GM23338 (cell line): Measurements from ENCODE around the gene PARP12. TPM values are rescaled to one million over a fixed set of nuclear protein-coding genes. Genes with fewer than 3 reads are reported as not detected.

Source experiments
- ATAC-seq: fragments of 200-7000 bp; cut with Tn5 transposase; 3 replicates; pipeline ENCODE4 v1.9.1; 2020
- DNase-seq: peaks from one replicate; pipeline ENCODE4 v3.0.0-alpha.2; 2015; ENCODE audit warnings: low spot score
- H2AFZ ChIP-seq: fragments of 200-600 bp; sonication (generic); 2 replicates; pipeline ENCODE4 v1.8.0; 2016; ENCODE audit warnings: antibody characterized with exemption, mild to moderate bottlenecking, moderate library complexity
- H3F3A ChIP-seq: fragments of 200-600 bp; sonication (generic); replicated peaks from 2 replicates; pipeline ENCODE4 v1.8.0; 2017; ENCODE audit warnings: antibody characterized with exemption, mixed run types, low read depth
- H3K27ac ChIP-seq: fragments of 200-600 bp; sonication (generic); 2 replicates; pipeline ENCODE4 v1.6.1; 2016; ENCODE audit warnings: low read depth
- H3K27me3 ChIP-seq: fragments of 200-600 bp; sonication (generic); 2 replicates; pipeline ENCODE4 v1.8.0; 2016; ENCODE audit warnings: mild to moderate bottlenecking, mixed run types, moderate library complexity; ENCODE audit not compliant: insufficient read depth
- H3K36me3 ChIP-seq: fragments of 200-600 bp; sonication (generic); 2 replicates; pipeline ENCODE4 v1.8.0; 2016; ENCODE audit warnings: mild to moderate bottlenecking; ENCODE audit not compliant: insufficient read depth
- H3K4me1 ChIP-seq: fragments of 200-600 bp; sonication (generic); 2 replicates; pipeline ENCODE4 v1.8.0; 2016; ENCODE audit warnings: mild to moderate bottlenecking, moderate library complexity; ENCODE audit not compliant: insufficient read depth
- H3K4me2 ChIP-seq: fragments of 200-600 bp; sonication (generic); 2 replicates; pipeline ENCODE4 v1.7.1; 2017; ENCODE audit warnings: mixed run types
- H3K4me3 ChIP-seq: fragments of 200-600 bp; sonication (generic); 2 replicates; pipeline ENCODE4 v1.6.1; 2016; ENCODE audit warnings: mixed run types
- H3K79me2 ChIP-seq: fragments of 200-600 bp; sonication (generic); replicated peaks from 2 replicates; pipeline ENCODE4 v1.8.0; 2017; ENCODE audit warnings: mild to moderate bottlenecking; ENCODE audit not compliant: insufficient read depth
- H3K9me2 ChIP-seq: fragments of 200-600 bp; sonication (generic); 2 replicates; pipeline ENCODE4 v1.8.0; 2017; ENCODE audit not compliant: insufficient read depth
- H4K20me1 ChIP-seq: fragments of 200-600 bp; sonication (generic); replicated peaks from 2 replicates; pipeline ENCODE4 v1.8.0; 2017; ENCODE audit warnings: mild to moderate bottlenecking; ENCODE audit not compliant: insufficient read depth
- H3K27ac Mint-ChIP-seq: 2 replicates; pipeline ENCODE4 v1.8.0; 2020; ENCODE audit warnings: inconsistent platforms, mild to moderate bottlenecking, moderate library complexity, mixed read lengths
- H3K27me3 Mint-ChIP-seq: 3 replicates; pipeline ENCODE4 v1.8.0; 2022; ENCODE audit warnings: low read depth, mild to moderate bottlenecking, moderate library complexity, mixed read lengths, inconsistent platforms; ENCODE audit not compliant: insufficient read depth, poor library complexity
- H3K36me3 Mint-ChIP-seq: 3 replicates; pipeline ENCODE4 v1.8.0; 2021; ENCODE audit warnings: low read depth, mild to moderate bottlenecking, inconsistent platforms, moderate library complexity, mixed read lengths
- H3K4me1 Mint-ChIP-seq: 3 replicates; pipeline ENCODE4 v1.8.0; 2020; ENCODE audit warnings: mild to moderate bottlenecking, inconsistent platforms, mixed read lengths
- H3K4me3 Mint-ChIP-seq: 3 replicates; pipeline ENCODE4 v1.8.0; 2021; ENCODE audit warnings: moderate library complexity, mild to moderate bottlenecking, inconsistent platforms, mixed read lengths
- H3K9me3 Mint-ChIP-seq: 3 replicates; pipeline ENCODE4 v1.8.0; 2020; ENCODE audit warnings: moderate library complexity, mild to moderate bottlenecking, inconsistent platforms, mixed read lengths
- CREB1 ChIP-seq: fragments of 250-450 bp; sonication (Bioruptor Pico); IDR thresholded peaks from 2 replicates; pipeline ENCODE4 v1.5.0; 2020; ENCODE audit warnings: low read depth, mild to moderate bottlenecking, moderate library complexity
- EZH2 ChIP-seq: fragments of 200-600 bp; sonication (generic); IDR thresholded peaks from one replicate; pipeline ENCODE4 v1.8.0; 2017; ENCODE audit warnings: antibody characterized with exemption, mild to moderate bottlenecking, low read depth; ENCODE audit not compliant: unreplicated experiment
- EZH2phosphoT487 ChIP-seq: fragments of 200-600 bp; sonication (generic); IDR thresholded peaks from one replicate; pipeline ENCODE4 v1.8.1; 2018; ENCODE audit warnings: antibody characterized with exemption; ENCODE audit not compliant: unreplicated experiment
- JUNB ChIP-seq: IDR thresholded peaks from one replicate; pipeline ENCODE4 v1.6.1; 2016; ENCODE audit warnings: antibody characterized with exemption; ENCODE audit not compliant: unreplicated experiment
- NANOG ChIP-seq: IDR thresholded peaks from 2 replicates; pipeline ENCODE4 v1.6.1; 2016; ENCODE audit warnings: antibody characterized with exemption, borderline replicate concordance
- POLR2AphosphoS5 ChIP-seq: IDR thresholded peaks from 2 replicates; pipeline ENCODE4 v1.6.1; 2016; ENCODE audit warnings: antibody characterized with exemption, low read depth
- ZNF114 ChIP-seq: fragments of 250-450 bp; sonication (Bioruptor Pico); IDR thresholded peaks from 2 replicates; pipeline ENCODE4 v1.5.0; 2020; ENCODE audit warnings: mild to moderate bottlenecking, moderate library complexity
- polyA plus RNA-seq: library from polyadenylated mRNA; unstranded; fragments of >200 nt; fragmentation: Nextera tagmentation; extraction: Ambion mirVana; gene quantifications from 2 replicates; pipeline ENCODE4 v1.2.1, GENCODE V29; 2016
- total RNA-seq: library from RNA; depleted of rRNA; stranded (reverse); fragments of >200 nt; shearing (Covaris generic); gene quantifications from 2 replicates; pipeline ENCODE4 v1.2.3, GENCODE V29; 2014
- TF ChIP-seq, protein P1 (sequence below): fragments of 250-450 bp; sonication (Bioruptor Pico); IDR thresholded peaks from 2 replicates; pipeline ENCODE4 v1.5.0; 2020; ENCODE audit warnings: mild to moderate bottlenecking, moderate library complexity
- TF ChIP-seq, protein P2 (sequence below), 2 experiments: fragments of 200-600 bp in 1 of 2; sonication (generic) in 1 of 2; conservative IDR thresholded peaks; 2 replicates each; pipeline versions ENCODE4 v1.5.1 to v1.6.1; 2016 to 2017; ENCODE audit warnings: antibody characterized with exemption in 2 of 2, low read depth in 2 of 2, mild to moderate bottlenecking in 2 of 2, moderate library complexity in 1 of 2
- TF ChIP-seq, protein P3 (sequence below): IDR thresholded peaks from one replicate; pipeline ENCODE4 v1.6.1; 2018; ENCODE audit warnings: antibody characterized with exemption; ENCODE audit not compliant: unreplicated experiment

The PARP12 gene
- total and polyA plus RNA-seq, 2 experiments from 2014 or later: 2.7 to 10.3 TPM

DNA sequence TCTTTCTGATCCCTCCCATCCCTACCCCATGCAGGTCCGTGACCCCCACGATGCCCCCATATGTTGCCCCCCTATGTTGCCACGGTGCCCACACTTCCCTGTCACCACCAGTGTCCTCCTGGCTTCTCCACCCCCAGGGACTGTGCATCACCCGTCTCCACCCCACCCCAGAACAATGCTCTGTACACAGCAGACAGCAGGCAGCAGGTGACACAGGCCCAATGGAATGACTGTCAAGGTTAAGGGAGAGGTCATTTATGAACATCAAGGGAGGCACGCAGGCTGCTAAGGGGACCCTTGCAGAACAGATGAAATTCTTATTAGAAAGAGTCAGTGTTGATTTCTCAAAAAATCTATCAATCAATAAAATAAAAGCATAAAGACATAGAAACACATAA is 71.5 kb downstream of the PARP12 start:
- Histone ChIP-seq H3K4me1 (no peaks in the 10 kb centered on the region), H2AFZ (no peak overlapping the region), H3K4me3 (no peak overlapping the region), H3K27ac (no peak overlapping the region), H3K4me2 (no peak overlapping the region), H3K36me3 (no peaks in the 10 kb centered on the region), H3F3A (no peaks in the 10 kb centered on the region), H3K27me3 (no peaks in the 10 kb centered on the region), H4K20me1 (no peaks in the 10 kb centered on the region), H3K9me2 (no peaks in the 10 kb centered on the region), H3K79me2 (no peaks in the 10 kb centered on the region)
- Mint-ChIP-seq H3K4me3 (no peak overlapping the region), H3K27ac (no peak overlapping the region), H3K4me1 (peaks cover 9% of the 10 kb centered on the region), H3K27me3 (peaks cover 1% of the 10 kb centered on the region), H3K36me3 (no peaks in the 10 kb centered on the region), H3K9me3 (no peaks in the 10 kb centered on the region)
- DNase-seq (no peak), ATAC-seq (no peak)
- TF ChIP-seq EZH2: no peak
- no peak for TF ChIP-seq CREB1 (CRISPR knock-in tag)

DNA sequence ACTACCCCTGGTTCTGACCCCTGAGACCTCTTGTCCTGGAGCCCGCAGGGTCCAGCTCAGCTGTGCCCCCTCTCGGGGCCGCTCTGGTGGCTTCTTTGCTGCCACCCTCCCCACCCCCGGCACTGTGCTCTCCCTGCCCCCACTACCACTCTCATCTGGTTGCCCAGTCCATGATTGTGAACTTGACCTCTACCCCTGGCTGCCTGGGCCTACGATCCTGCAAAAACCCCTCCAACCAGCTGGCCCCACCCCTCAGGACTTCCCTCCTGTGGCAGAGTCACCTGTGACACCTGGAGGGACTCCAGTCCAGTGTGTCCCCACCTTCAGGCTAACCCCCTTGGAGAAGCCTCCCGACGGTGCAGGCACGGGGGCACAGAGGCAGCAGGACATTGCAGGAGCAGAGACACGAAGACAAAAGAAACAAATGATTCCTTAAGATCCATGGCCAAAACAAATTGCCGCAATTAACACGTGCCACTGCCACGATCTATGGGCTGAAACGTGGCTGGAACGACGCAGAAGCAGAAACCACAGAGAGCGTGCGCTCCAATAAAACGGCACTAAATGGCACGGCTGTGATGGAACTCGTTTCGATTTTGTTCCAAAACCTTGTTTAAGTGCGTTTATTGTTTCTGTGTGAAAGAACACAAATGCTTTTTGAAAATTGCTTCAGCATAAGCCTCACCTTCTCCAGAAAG is 72.0 kb downstream of the PARP12 start:
- Mint-ChIP-seq H3K4me1 (peaks cover 9% of the 10 kb centered on the region), H3K4me3 (no peak overlapping the region), H3K27me3 (peaks cover 1% of the 10 kb centered on the region), H3K27ac (no peak overlapping the region), H3K9me3 (no peaks in the 10 kb centered on the region), H3K36me3 (no peaks in the 10 kb centered on the region)
- H3K79me2 ChIP-seq: no peaks in the 10 kb centered on the region
- H3K9me2 ChIP-seq: no peaks in the 10 kb centered on the region
- H4K20me1 ChIP-seq: no peaks in the 10 kb centered on the region
- no peaks in the 10 kb centered on the region for H3F3A ChIP-seq
- DNase-seq (no peak), ATAC-seq (no peak)
- no peak overlapping the region for H2AFZ ChIP-seq
- no peaks in the 10 kb centered on the region for H3K36me3 ChIP-seq
- no peak overlapping the region for H3K4me3 ChIP-seq
- H3K4me2 ChIP-seq: no peak overlapping the region
- H3K4me1 ChIP-seq: no peaks in the 10 kb centered on the region
- no peak overlapping the region for H3K27ac ChIP-seq
- no peaks in the 10 kb centered on the region for H3K27me3 ChIP-seq
- TF ChIP-seq, protein P1, sequence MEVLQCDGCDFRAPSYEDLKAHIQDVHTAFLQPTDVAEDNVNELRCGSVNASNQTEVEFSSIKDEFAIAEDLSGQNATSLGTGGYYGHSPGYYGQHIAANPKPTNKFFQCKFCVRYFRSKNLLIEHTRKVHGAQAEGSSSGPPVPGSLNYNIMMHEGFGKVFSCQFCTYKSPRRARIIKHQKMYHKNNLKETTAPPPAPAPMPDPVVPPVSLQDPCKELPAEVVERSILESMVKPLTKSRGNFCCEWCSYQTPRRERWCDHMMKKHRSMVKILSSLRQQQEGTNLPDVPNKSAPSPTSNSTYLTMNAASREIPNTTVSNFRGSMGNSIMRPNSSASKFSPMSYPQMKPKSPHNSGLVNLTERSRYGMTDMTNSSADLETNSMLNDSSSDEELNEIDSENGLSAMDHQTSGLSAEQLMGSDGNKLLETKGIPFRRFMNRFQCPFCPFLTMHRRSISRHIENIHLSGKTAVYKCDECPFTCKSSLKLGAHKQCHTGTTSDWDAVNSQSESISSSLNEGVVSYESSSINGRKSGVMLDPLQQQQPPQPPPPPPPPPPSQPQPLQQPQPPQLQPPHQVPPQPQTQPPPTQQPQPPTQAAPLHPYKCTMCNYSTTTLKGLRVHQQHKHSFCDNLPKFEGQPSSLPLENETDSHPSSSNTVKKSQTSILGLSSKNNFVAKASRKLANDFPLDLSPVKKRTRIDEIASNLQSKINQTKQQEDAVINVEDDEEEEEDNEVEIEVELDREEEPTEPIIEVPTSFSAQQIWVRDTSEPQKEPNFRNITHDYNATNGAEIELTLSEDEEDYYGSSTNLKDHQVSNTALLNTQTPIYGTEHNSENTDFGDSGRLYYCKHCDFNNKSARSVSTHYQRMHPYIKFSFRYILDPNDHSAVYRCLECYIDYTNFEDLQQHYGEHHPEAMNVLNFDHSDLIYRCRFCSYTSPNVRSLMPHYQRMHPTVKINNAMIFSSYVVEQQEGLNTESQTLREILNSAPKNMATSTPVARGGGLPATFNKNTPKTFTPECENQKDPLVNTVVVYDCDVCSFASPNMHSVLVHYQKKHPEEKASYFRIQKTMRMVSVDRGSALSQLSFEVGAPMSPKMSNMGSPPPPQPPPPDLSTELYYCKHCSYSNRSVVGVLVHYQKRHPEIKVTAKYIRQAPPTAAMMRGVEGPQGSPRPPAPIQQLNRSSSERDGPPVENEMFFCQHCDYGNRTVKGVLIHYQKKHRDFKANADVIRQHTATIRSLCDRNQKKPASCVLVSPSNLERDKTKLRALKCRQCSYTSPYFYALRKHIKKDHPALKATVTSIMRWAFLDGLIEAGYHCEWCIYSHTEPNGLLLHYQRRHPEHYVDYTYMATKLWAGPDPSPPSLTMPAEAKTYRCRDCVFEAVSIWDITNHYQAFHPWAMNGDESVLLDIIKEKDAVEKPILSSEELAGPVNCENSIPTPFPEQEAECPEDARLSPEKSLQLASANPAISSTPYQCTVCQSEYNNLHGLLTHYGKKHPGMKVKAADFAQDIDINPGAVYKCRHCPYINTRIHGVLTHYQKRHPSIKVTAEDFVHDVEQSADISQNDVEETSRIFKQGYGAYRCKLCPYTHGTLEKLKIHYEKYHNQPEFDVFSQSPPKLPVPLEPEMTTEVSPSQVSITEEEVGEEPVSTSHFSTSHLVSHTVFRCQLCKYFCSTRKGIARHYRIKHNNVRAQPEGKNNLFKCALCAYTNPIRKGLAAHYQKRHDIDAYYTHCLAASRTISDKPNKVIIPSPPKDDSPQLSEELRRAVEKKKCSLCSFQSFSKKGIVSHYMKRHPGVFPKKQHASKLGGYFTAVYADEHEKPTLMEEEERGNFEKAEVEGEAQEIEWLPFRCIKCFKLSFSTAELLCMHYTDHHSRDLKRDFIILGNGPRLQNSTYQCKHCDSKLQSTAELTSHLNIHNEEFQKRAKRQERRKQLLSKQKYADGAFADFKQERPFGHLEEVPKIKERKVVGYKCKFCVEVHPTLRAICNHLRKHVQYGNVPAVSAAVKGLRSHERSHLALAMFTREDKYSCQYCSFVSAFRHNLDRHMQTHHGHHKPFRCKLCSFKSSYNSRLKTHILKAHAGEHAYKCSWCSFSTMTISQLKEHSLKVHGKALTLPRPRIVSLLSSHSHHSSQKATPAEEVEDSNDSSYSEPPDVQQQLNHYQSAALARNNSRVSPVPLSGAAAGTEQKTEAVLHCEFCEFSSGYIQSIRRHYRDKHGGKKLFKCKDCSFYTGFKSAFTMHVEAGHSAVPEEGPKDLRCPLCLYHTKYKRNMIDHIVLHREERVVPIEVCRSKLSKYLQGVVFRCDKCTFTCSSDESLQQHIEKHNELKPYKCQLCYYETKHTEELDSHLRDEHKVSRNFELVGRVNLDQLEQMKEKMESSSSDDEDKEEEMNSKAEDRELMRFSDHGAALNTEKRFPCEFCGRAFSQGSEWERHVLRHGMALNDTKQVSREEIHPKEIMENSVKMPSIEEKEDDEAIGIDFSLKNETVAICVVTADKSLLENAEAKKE (CRISPR knock-in tag): no peak
- TF ChIP-seq JUNB (no peak), NANOG (no peak), POLR2AphosphoS5 (no peak), EZH2phosphoT487 (no peak), EZH2 (no peak), ZNF114 (CRISPR knock-in tag) (no peak)
- TF ChIP-seq, protein P2, sequence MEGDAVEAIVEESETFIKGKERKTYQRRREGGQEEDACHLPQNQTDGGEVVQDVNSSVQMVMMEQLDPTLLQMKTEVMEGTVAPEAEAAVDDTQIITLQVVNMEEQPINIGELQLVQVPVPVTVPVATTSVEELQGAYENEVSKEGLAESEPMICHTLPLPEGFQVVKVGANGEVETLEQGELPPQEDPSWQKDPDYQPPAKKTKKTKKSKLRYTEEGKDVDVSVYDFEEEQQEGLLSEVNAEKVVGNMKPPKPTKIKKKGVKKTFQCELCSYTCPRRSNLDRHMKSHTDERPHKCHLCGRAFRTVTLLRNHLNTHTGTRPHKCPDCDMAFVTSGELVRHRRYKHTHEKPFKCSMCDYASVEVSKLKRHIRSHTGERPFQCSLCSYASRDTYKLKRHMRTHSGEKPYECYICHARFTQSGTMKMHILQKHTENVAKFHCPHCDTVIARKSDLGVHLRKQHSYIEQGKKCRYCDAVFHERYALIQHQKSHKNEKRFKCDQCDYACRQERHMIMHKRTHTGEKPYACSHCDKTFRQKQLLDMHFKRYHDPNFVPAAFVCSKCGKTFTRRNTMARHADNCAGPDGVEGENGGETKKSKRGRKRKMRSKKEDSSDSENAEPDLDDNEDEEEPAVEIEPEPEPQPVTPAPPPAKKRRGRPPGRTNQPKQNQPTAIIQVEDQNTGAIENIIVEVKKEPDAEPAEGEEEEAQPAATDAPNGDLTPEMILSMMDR (conservative IDR thresholded peaks at IDR 0.05; ENCODE audit: low read depth in 2 of 2): no peak
- TF ChIP-seq, protein P3, sequence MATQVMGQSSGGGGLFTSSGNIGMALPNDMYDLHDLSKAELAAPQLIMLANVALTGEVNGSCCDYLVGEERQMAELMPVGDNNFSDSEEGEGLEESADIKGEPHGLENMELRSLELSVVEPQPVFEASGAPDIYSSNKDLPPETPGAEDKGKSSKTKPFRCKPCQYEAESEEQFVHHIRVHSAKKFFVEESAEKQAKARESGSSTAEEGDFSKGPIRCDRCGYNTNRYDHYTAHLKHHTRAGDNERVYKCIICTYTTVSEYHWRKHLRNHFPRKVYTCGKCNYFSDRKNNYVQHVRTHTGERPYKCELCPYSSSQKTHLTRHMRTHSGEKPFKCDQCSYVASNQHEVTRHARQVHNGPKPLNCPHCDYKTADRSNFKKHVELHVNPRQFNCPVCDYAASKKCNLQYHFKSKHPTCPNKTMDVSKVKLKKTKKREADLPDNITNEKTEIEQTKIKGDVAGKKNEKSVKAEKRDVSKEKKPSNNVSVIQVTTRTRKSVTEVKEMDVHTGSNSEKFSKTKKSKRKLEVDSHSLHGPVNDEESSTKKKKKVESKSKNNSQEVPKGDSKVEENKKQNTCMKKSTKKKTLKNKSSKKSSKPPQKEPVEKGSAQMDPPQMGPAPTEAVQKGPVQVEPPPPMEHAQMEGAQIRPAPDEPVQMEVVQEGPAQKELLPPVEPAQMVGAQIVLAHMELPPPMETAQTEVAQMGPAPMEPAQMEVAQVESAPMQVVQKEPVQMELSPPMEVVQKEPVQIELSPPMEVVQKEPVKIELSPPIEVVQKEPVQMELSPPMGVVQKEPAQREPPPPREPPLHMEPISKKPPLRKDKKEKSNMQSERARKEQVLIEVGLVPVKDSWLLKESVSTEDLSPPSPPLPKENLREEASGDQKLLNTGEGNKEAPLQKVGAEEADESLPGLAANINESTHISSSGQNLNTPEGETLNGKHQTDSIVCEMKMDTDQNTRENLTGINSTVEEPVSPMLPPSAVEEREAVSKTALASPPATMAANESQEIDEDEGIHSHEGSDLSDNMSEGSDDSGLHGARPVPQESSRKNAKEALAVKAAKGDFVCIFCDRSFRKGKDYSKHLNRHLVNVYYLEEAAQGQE: no peak
